ENCODE data around the gene LAMA1.
"Not testable (repeated sequence)": the region's sequence is repeated elsewhere in the genome, so short reads cannot be mapped to it uniquely, and the experiment has no call there.

The LAMA1 gene

GRCh38 chr18:7117390-7118355 lies at the start of gene LAMA1:
Gene LAMA1, minus strand, starts transcription at chr18:7117797. Its CDS starts 77 bp downstream, at chr18:7117720.
- no peak for DNase-seq

- no peak for DNase-seq
Measured at GRCh38 chr18:7165846-7166393, 48.3 kb upstream of the LAMA1 start.

- DNase-seq: no peak
Measured at GRCh38 chr18:7164323-7165004, 46.9 kb upstream of the LAMA1 start.

GRCh38 chr18:7158216-7158615 lies 40.6 kb upstream of the LAMA1 start:
- no peak for DNase-seq

GRCh38 chr18:7157760-7158159 lies 40.2 kb upstream of the LAMA1 start:
- no peak for DNase-seq

- no peak for DNase-seq
Measured at GRCh38 chr18:7155887-7156286, 38.3 kb upstream of the LAMA1 start.

GRCh38 chr18:7155092-7155491 lies 37.5 kb upstream of the LAMA1 start:
- no peak for DNase-seq

GRCh38 chr18:7152440-7152839 lies 34.8 kb upstream of the LAMA1 start:
- DNase-seq: no peak

- DNase-seq: no peak
Measured at GRCh38 chr18:7147399-7147798, 29.8 kb upstream of the LAMA1 start.

- DNase-seq: no peak
Measured at GRCh38 chr18:7146067-7146466, 28.5 kb upstream of the LAMA1 start.

- DNase-seq: not testable (repeated sequence)
Measured at GRCh38 chr18:7144921-7145320, 27.3 kb upstream of the LAMA1 start.

GRCh38 chr18:7141287-7141686 lies 23.7 kb upstream of the LAMA1 start:
- DNase-seq: no peak

GRCh38 chr18:7139409-7139808 lies 21.8 kb upstream of the LAMA1 start:
- no peak for DNase-seq

- no peak for DNase-seq
Measured at GRCh38 chr18:7133181-7133580, 15.6 kb upstream of the LAMA1 start.

GRCh38 chr18:7132356-7133150 lies 15.0 kb upstream of the LAMA1 start:
- DNase-seq: no peak

- DNase-seq: no peak
Measured at GRCh38 chr18:7122376-7122775, 4.8 kb upstream of the LAMA1 start.

GRCh38 chr18:7116792-7117389 lies 706 bp downstream of the LAMA1 start:
- no peak for DNase-seq

GRCh38 chr18:7116001-7116730 lies 1.4 kb downstream of the LAMA1 start:
- DNase-seq: no peak

GRCh38 chr18:7112936-7113335 lies 4.7 kb downstream of the LAMA1 start:
- no peak for DNase-seq

GRCh38 chr18:7111134-7111533 lies 6.5 kb downstream of the LAMA1 start:
- DNase-seq: no peak

GRCh38 chr18:7105943-7106342 lies 11.7 kb downstream of the LAMA1 start:
- DNase-seq: no peak

- no peak for DNase-seq
Measured at GRCh38 chr18:7105268-7105667, 12.3 kb downstream of the LAMA1 start.

Data from GDM1 (cell line).